Progenitor cell of endocrine pancreas (in vitro differentiated cells): ENCODE data around the gene STIM1. TPM values are rescaled to one million over a fixed set of nuclear protein-coding genes. Genes with fewer than 3 reads are reported as not detected.

ENCODE experiments used
- DNase-seq: peaks from one replicate; pipeline ENCODE4 v3.0.0; 2021; ENCODE audit warnings: low spot score; ENCODE audit not compliant: unreplicated experiment
- H3K27ac Mint-ChIP-seq: 2 replicates; pipeline ENCODE4 v1.8.0; 2021; ENCODE audit warnings: mild to moderate bottlenecking, moderate library complexity, mixed read lengths
- H3K27me3 Mint-ChIP-seq: 2 replicates; pipeline ENCODE4 v1.8.0; 2021; ENCODE audit warnings: mixed read lengths
- H3K36me3 Mint-ChIP-seq: 2 replicates; pipeline ENCODE4 v1.8.0; 2022; ENCODE audit warnings: mixed read lengths; ENCODE audit not compliant: insufficient read depth
- H3K4me1 Mint-ChIP-seq: 2 replicates; pipeline ENCODE4 v1.8.0; 2021; ENCODE audit warnings: low read depth, mixed read lengths
- H3K4me3 Mint-ChIP-seq: 2 replicates; pipeline ENCODE4 v1.8.0; 2021; ENCODE audit warnings: low read depth, mild to moderate bottlenecking, moderate library complexity, mixed read lengths
- H3K9me3 Mint-ChIP-seq: 2 replicates; pipeline ENCODE4 v1.8.0; 2021; ENCODE audit warnings: low read depth, mixed read lengths
- total RNA-seq: library from RNA; stranded (reverse); gene quantifications from 2 replicates; pipeline ENCODE4 v1.2.1, GENCODE V29; 2021
- TF ChIP-seq, protein P1 (sequence below): fragments of 200-600 bp; sonication (generic); IDR thresholded peaks from one replicate; pipeline ENCODE4 v1.5.0; 2021; ENCODE audit warnings: antibody characterized with exemption, mild to moderate bottlenecking; ENCODE audit not compliant: unreplicated experiment

Gene STIM1
- total RNA-seq, 1 donor from 2014 or later: 27.2 TPM

DNA sequence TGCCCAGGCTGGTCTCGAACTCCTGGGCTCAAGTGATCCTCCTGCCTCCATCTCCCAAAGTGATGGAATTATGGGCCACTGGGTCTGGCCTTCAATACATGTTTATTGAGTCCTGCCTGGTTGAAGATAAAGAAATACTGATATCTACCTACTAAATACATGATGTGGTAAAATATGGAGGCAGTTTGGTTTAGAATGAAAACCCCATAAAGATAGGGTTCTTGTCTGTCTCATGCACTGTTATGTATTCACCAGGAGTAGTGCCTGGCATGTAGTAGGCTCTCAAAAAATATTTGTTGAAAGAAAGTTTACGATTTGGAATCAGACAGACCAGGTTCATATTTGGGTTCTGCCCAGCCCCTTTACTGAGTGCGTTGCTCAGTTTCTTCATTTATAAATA, 21.1 kb downstream of the STIM1 start:
- H3K4me1 Mint-ChIP-seq: peaks cover 43% of the 10 kb centered on the region
- TF ChIP-seq, protein P1, sequence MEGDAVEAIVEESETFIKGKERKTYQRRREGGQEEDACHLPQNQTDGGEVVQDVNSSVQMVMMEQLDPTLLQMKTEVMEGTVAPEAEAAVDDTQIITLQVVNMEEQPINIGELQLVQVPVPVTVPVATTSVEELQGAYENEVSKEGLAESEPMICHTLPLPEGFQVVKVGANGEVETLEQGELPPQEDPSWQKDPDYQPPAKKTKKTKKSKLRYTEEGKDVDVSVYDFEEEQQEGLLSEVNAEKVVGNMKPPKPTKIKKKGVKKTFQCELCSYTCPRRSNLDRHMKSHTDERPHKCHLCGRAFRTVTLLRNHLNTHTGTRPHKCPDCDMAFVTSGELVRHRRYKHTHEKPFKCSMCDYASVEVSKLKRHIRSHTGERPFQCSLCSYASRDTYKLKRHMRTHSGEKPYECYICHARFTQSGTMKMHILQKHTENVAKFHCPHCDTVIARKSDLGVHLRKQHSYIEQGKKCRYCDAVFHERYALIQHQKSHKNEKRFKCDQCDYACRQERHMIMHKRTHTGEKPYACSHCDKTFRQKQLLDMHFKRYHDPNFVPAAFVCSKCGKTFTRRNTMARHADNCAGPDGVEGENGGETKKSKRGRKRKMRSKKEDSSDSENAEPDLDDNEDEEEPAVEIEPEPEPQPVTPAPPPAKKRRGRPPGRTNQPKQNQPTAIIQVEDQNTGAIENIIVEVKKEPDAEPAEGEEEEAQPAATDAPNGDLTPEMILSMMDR: no peak
- no peak overlapping the region for H3K4me3 Mint-ChIP-seq
- H3K27ac Mint-ChIP-seq: peak overlapping the region; percentile 16
- H3K9me3 Mint-ChIP-seq: no peaks in the 10 kb centered on the region
- H3K36me3 Mint-ChIP-seq: no peaks in the 10 kb centered on the region
- no peaks in the 10 kb centered on the region for H3K27me3 Mint-ChIP-seq
- DNase-seq: no peak

DNA sequence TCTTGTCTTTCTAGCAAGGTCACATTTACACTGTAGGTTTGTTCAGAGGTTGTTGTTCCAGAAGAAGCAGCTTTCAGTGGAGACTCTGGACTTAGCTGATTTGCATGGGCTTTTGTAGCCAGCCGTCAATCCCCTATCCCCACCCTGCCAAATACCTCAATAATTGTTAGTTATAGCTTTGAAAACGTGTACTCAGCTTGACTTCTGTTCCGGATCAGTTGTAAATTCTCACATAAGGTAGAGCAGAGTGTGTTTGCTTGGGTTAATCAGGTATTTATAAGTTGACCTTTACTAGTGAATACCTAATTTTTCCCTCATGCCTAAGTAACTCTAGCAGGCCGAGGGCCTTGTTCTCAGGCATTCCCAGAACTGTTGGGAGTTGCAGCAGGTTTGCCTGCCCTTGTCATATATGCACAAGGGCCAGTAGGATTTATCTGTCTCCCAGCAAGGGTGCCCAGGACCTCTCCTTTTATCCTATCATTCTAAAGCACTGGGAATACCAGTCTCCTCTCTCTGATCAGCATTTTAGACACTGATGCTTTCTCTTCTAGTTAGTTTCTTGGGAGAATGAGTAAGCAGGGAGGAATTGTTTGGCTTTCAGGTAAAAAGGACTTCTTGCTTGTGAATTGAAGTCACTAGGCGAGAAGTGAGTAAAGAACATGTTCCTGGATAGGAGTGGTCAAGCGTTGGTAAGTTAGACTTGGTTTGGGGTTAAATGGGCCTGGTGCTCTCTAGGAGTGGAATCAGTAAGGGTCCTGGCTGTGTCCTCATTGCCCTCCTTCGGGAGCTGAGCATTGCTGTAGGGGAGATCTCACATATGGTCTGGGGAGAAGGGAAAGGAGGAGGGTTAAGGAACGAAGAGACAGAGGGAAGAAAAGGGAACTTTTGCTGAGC, 22.1 kb downstream of the STIM1 start:
- Mint-ChIP-seq H3K4me3 (no peak overlapping the region), H3K27ac (peak overlapping the region; percentile 88), H3K4me1 (peaks cover 43% of the 10 kb centered on the region), H3K9me3 (no peaks in the 10 kb centered on the region), H3K27me3 (no peaks in the 10 kb centered on the region), H3K36me3 (no peaks in the 10 kb centered on the region)
- no peak for DNase-seq
- TF ChIP-seq, protein P1: no peak

DNA sequence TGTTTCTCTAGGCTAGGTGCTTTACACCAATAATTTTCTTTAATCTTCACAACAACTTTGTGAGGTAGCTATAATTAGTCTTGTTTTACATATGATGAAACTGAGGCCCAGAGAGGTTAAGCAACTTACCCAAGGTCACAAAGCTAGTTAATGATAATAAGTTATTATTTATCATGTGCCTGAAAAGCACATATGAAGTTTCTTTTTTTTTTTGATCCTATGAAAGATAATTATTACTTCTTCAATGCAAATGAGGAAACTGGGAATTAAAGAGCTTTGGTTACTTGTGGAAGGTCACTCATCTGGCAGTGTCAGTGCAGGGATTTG, 22.8 kb downstream of the STIM1 start:
- Mint-ChIP-seq H3K4me1 (peaks cover 43% of the 10 kb centered on the region), H3K27ac (no peak overlapping the region), H3K9me3 (no peaks in the 10 kb centered on the region), H3K4me3 (no peak overlapping the region), H3K36me3 (no peaks in the 10 kb centered on the region), H3K27me3 (no peaks in the 10 kb centered on the region)
- TF ChIP-seq, protein P1: no peak
- DNase-seq: no peak

DNA sequence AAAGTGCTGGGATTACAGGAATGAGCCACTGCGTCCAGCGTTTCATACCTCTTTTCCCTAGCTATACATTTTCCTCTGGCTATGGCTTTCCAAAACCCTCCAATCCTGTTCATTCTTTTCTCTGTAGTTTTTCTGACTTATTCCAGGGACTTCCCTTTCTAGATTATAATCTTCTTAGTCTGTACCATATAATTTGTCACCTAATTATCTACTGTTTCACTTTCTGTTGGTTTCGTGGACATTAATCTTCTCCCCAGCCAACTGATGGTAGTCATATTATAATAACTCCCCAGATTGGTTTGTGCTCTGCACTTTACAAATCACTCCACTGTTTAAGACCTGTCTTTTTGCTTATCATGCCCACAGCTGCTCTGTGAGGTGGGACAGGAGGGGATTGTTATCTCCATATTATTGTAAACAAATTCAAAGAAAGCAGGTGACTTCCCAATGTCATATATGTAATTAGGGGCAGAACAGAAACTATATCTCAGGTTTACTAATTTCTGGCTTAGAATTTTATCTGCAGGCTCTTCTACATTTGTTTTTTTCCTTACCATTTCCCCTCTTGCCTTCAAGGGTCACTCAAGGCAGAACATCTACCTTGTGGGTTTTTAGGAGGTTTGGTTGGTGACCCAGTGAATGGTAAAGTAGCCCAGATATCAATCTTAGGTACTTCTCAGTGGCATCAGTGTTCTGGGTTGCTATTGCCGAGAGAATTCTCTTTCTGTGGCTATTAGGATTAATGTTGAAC, 23.9 kb downstream of the STIM1 start:
- H3K4me3 Mint-ChIP-seq: no peak overlapping the region
- no peaks in the 10 kb centered on the region for H3K27me3 Mint-ChIP-seq
- TF ChIP-seq, protein P1: no peak
- no peaks in the 10 kb centered on the region for H3K36me3 Mint-ChIP-seq
- DNase-seq: no peak
- peak overlapping the region; percentile 82 for H3K27ac Mint-ChIP-seq
- peaks cover 43% of the 10 kb centered on the region for H3K4me1 Mint-ChIP-seq
- H3K9me3 Mint-ChIP-seq: no peaks in the 10 kb centered on the region

DNA sequence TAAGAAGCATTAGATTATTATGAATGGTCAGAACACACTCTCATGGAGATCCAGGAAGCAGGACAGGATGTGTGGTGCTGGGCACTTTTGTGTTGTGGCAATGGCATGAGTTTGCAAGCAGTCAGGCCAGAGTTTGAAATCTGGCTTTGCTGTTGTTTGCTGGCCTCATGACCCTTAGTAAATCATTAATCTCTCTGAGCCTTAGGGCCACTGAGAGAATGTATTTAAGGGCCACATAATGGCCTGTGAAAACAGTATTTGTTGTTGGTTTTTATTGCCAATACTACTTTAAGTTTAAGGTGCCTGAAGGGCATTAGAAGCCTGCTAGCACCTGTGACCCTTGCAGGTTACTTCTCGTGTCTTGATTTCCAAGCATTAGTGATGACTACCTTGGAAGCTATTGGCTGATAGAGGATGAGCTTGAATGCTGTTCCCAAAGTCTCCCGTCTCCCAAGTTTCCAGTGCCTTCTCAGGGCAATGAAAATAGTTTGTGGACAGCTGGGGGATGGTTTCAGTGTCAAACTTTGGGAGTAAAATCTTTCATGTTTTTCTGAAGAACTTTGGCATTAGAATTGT, 24.6 kb downstream of the STIM1 start:
- Mint-ChIP-seq H3K36me3 (no peaks in the 10 kb centered on the region), H3K9me3 (no peaks in the 10 kb centered on the region), H3K27ac (peak overlapping the region; percentile 82)

More for the DNA sequence above, 24.6 kb downstream of the STIM1 start:
- DNase-seq: no peak
- Mint-ChIP-seq H3K4me1 (peaks cover 43% of the 10 kb centered on the region), H3K4me3 (no peak overlapping the region), H3K27me3 (no peaks in the 10 kb centered on the region)
- TF ChIP-seq, protein P1: no peak
